ENCODE measurements around the gene JAK1.
"Not testable (repeated sequence)": the region's sequence is repeated elsewhere in the genome, so short reads cannot be mapped to it uniquely, and the experiment has no call there.

JAK1 gene

GRCh38 chr1:64829411-64830029 lies 136.8 kb downstream of the JAK1 start:
- no peak for DNase-seq

- no peak for DNase-seq
Measured at GRCh38 chr1:64828829-64829228, 137.5 kb downstream of the JAK1 start.

- no peak for DNase-seq
Measured at GRCh38 chr1:64826991-64827390, 139.4 kb downstream of the JAK1 start.

GRCh38 chr1:64823691-64824476 lies 142.5 kb downstream of the JAK1 start:
- DNase-seq, result peak; percentile 29 to 48

GRCh38 chr1:64822621-64823020 lies 143.7 kb downstream of the JAK1 start:
- DNase-seq, result no peak

GRCh38 chr1:64820572-64820971 lies 145.8 kb downstream of the JAK1 start:
- DNase-seq, result not testable (repeated sequence)

- not testable (repeated sequence) for DNase-seq
Measured at GRCh38 chr1:64817364-64817763, 149.0 kb downstream of the JAK1 start.

- DNase-seq, result no peak
Measured at GRCh38 chr1:64814427-64814826, 151.9 kb downstream of the JAK1 start.

GRCh38 chr1:64811131-64811530 lies 155.2 kb downstream of the JAK1 start:
- no peak for DNase-seq

GRCh38 chr1:64810001-64810400 lies 156.3 kb downstream of the JAK1 start:
- no peak for DNase-seq

- no peak for DNase-seq
Measured at GRCh38 chr1:64809309-64809708, 157.0 kb downstream of the JAK1 start.

- no peak for DNase-seq
Measured at GRCh38 chr1:64801851-64802523, 164.4 kb downstream of the JAK1 start.

- DNase-seq, result no peak
Measured at GRCh38 chr1:64798872-64799271, 167.5 kb downstream of the JAK1 start.

- no peak for DNase-seq
Measured at GRCh38 chr1:64790832-64791487, 175.4 kb downstream of the JAK1 start.

Measured in stimulated activated CD4-positive, alpha-beta T cell treated with anti-CD3 and anti-CD28 coated beads, Interleukin-4, amount 100 ng/mL, for 4 hours (primary cell).